Thyroid gland (tissue), 4 donors: ENCODE measurements around the gene SERPINB1.

Experiments used
- POLR2A ChIP-seq, 2 donors: fragments of 450-650 bp; IDR thresholded peaks; one replicate each; pipeline ENCODE4 v1.6.1; 2017; ENCODE audit warnings: antibody characterized with exemption in 2 of 2, mild to moderate bottlenecking in 2 of 2, moderate library complexity in 1 of 2
- TF ChIP-seq, protein P1 (sequence below), 6 experiments: fragments of 200-600 bp in 3 of 6; fragments of 450-650 bp in 3 of 6; sonication (generic) in 3 of 6; IDR thresholded peaks; one replicate each; pipeline ENCODE4 v1.5.1; 2016 to 2019; ENCODE audit warnings: antibody characterized with exemption in 6 of 6, mild to moderate bottlenecking in 2 of 6, inconsistent platforms in 1 of 6, moderate library complexity in 1 of 6

- TF ChIP-seq, protein P1, sequence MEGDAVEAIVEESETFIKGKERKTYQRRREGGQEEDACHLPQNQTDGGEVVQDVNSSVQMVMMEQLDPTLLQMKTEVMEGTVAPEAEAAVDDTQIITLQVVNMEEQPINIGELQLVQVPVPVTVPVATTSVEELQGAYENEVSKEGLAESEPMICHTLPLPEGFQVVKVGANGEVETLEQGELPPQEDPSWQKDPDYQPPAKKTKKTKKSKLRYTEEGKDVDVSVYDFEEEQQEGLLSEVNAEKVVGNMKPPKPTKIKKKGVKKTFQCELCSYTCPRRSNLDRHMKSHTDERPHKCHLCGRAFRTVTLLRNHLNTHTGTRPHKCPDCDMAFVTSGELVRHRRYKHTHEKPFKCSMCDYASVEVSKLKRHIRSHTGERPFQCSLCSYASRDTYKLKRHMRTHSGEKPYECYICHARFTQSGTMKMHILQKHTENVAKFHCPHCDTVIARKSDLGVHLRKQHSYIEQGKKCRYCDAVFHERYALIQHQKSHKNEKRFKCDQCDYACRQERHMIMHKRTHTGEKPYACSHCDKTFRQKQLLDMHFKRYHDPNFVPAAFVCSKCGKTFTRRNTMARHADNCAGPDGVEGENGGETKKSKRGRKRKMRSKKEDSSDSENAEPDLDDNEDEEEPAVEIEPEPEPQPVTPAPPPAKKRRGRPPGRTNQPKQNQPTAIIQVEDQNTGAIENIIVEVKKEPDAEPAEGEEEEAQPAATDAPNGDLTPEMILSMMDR (IDR thresholded peaks at IDR 0.05): no peak
- no peak for TF ChIP-seq POLR2A (IDR thresholded peaks at IDR 0.05)
Measured at GRCh38 chr6:2783188-2783963, 58.3 kb downstream of the SERPINB1 start.
